Spleen (tissue), 7 donors: Measurements from ENCODE around the gene HACD2.

Experiments used
- POLR2A ChIP-seq, 3 donors: fragments of 450-650 bp; IDR thresholded peaks; one replicate each; pipeline ENCODE4 v1.5.1; 2017; ENCODE audit warnings: antibody characterized with exemption in 3 of 3, mild to moderate bottlenecking in 1 of 3
- TF ChIP-seq, protein P1 (sequence below), 11 experiments: fragments of 200-600 bp in 7 of 11; fragments of 450-650 bp in 4 of 11; sonication (generic) in 4 of 11; IDR thresholded peaks in 8 of 11; conservative IDR thresholded peaks in 3 of 11; 1 replicate in 7 of 11; 2 replicates in 4 of 11; pipeline versions ENCODE4 v1.4.0 to v1.8.0; 2016 to 2021; ENCODE audit warnings: antibody characterized with exemption in 11 of 11, inconsistent platforms in 4 of 11, mild to moderate bottlenecking in 1 of 11
- donor health status: DM: no; HTN: no; CAD: no; lungs with moderate emphysema.
- donor health status: DM: no; HTN: no; CAD: no.
- donor health status: DM: no; HTN: no; CAD: no.

DNA sequence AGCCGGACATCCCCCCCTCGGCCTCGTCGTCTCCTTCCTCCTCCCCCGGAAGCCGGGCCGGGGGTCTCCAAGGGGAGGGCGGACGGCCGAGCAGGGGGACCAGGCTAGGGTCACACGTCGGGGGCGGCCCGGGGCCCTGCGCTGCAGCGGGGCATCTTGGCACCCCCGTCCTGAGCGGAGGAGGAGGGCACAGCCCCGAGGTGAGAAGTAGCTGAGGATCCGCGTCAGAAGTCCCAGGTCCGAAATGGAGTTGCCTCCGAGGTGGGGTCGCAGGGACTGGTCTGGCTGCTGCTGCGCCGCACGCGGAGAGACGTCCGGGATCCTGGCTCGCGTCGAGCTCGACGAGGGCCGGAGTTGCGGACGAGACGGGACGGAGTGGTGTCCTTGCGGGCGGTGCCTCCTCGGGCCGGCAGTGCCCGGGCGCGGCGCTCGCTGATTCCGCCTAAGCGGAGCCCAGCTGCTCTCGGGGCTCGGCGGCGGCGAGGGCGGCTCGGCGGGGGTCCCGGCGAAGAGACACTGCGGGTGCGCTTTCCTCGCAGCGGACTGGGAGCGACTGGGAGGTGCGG is 136.2 kb downstream of the HACD2 start, which contains the start of gene ADCY5:
- TF ChIP-seq, protein P1, sequence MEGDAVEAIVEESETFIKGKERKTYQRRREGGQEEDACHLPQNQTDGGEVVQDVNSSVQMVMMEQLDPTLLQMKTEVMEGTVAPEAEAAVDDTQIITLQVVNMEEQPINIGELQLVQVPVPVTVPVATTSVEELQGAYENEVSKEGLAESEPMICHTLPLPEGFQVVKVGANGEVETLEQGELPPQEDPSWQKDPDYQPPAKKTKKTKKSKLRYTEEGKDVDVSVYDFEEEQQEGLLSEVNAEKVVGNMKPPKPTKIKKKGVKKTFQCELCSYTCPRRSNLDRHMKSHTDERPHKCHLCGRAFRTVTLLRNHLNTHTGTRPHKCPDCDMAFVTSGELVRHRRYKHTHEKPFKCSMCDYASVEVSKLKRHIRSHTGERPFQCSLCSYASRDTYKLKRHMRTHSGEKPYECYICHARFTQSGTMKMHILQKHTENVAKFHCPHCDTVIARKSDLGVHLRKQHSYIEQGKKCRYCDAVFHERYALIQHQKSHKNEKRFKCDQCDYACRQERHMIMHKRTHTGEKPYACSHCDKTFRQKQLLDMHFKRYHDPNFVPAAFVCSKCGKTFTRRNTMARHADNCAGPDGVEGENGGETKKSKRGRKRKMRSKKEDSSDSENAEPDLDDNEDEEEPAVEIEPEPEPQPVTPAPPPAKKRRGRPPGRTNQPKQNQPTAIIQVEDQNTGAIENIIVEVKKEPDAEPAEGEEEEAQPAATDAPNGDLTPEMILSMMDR (IDR thresholded peaks at IDR 0.05 in 8 of 11, conservative IDR thresholded peaks at IDR 0.05 in 3 of 11) = no peak
- TF ChIP-seq POLR2A (IDR thresholded peaks at IDR 0.05) = no peak
